HepG2 (cell line): Measurements from ENCODE around the gene TP53BP2. TPM values are rescaled to one million over a fixed set of nuclear protein-coding genes. Genes with fewer than 3 reads are reported as not detected.

Source experiments
- HIVEP1 ChIP-seq: sonication (generic); formaldehyde crosslinking; IDR thresholded peaks from 2 replicates; pipeline ENCODE4 v1.4.0; 2020; ENCODE audit warnings: mild to moderate bottlenecking, missing genetic modification reagents
- RAD21 ChIP-seq: fragments of 450-650 bp; formaldehyde crosslinking; IDR thresholded peaks from 2 replicates; pipeline ENCODE4 v1.5.0; 2020; ENCODE audit warnings: mild to moderate bottlenecking
- RNF219 ChIP-seq: sonication (generic); formaldehyde crosslinking; IDR thresholded peaks from 2 replicates; pipeline ENCODE4 v1.5.0; 2020; ENCODE audit warnings: mild to moderate bottlenecking, missing genetic modification reagents
- SOX6 ChIP-seq, 2 experiments: fragments of 450-650 bp in 1 of 2; sonication (generic) in 1 of 2; formaldehyde crosslinking in 1 of 2; IDR thresholded peaks; 2 replicates each; pipeline versions ENCODE4 v1.4.0 to v1.6.1; 2017 to 2020; ENCODE audit warnings: antibody characterized with exemption in 1 of 2, mild to moderate bottlenecking in 1 of 2, missing genetic modification reagents in 1 of 2
- ZNF557 ChIP-seq: sonication (generic); formaldehyde crosslinking; IDR thresholded peaks from 2 replicates; pipeline ENCODE4 v1.4.0; 2020; ENCODE audit warnings: missing genetic modification reagents
- ZNF75D ChIP-seq: sonication (generic); formaldehyde crosslinking; IDR thresholded peaks from 2 replicates; pipeline ENCODE4 v1.8.1; 2023; ENCODE audit warnings: missing genetic modification reagents, mild to moderate bottlenecking, borderline replicate concordance
- polyA plus RNA-seq, 8 experiments: library from polyadenylated mRNA; depleted of rRNA in 3 of 8; stranded (reverse) in 7 of 8; unstranded in 1 of 8; fragments of >200 nt; fragmentation: Illumina TruSeq in 4 of 8; extraction: Trizol in 4 of 8; gene quantifications; 2 replicates each; pipeline versions ENCODE4 v1.2.1 to v1.2.3, GENCODE V29; 2011 to 2016; ENCODE audit warnings: low read depth in 4 of 8, missing spikeins in 1 of 8, mixed read lengths in 1 of 8; ENCODE audit not compliant: insufficient read depth in 1 of 8
- total RNA-seq, 5 experiments: library from RNA; depleted of rRNA; stranded (reverse); fragments of >200 nt; fragmentation: Illumina TruSeq; extraction: Trizol; gene quantifications; 2 replicates each; pipeline ENCODE4 v1.2.3, GENCODE V29; 2016; ENCODE audit warnings: low read depth in 1 of 5
- TF ChIP-seq, protein P1 (sequence below), 2 experiments: sonication (generic) in 1 of 2; formaldehyde crosslinking in 1 of 2; IDR thresholded peaks; 2 replicates each; pipeline versions ENCODE4 v1.4.0 to v1.6.1; 2018 to 2020; ENCODE audit warnings: missing genetic modification reagents in 2 of 2, borderline replicate concordance in 1 of 2, low read depth in 1 of 2, mild to moderate bottlenecking in 1 of 2, missing biosample characterization in 1 of 2
- TF ChIP-seq, protein P2 (sequence below): sonication (generic); formaldehyde crosslinking; IDR thresholded peaks from 2 replicates; pipeline ENCODE4 v1.4.0; 2020; ENCODE audit warnings: missing genetic modification reagents
- TF ChIP-seq, protein P3 (sequence below): sonication (generic); formaldehyde crosslinking; IDR thresholded peaks from 2 replicates; pipeline ENCODE4 v1.4.0; 2020; ENCODE audit warnings: missing genetic modification reagents, borderline replicate concordance

TP53BP2 gene
- total and polyA plus RNA-seq, 2 of the 13 experiments (the other 11 are each of a cell fraction or from before 2014, with no cell fraction given), result 10.0 to 14.0 TPM

DNA sequence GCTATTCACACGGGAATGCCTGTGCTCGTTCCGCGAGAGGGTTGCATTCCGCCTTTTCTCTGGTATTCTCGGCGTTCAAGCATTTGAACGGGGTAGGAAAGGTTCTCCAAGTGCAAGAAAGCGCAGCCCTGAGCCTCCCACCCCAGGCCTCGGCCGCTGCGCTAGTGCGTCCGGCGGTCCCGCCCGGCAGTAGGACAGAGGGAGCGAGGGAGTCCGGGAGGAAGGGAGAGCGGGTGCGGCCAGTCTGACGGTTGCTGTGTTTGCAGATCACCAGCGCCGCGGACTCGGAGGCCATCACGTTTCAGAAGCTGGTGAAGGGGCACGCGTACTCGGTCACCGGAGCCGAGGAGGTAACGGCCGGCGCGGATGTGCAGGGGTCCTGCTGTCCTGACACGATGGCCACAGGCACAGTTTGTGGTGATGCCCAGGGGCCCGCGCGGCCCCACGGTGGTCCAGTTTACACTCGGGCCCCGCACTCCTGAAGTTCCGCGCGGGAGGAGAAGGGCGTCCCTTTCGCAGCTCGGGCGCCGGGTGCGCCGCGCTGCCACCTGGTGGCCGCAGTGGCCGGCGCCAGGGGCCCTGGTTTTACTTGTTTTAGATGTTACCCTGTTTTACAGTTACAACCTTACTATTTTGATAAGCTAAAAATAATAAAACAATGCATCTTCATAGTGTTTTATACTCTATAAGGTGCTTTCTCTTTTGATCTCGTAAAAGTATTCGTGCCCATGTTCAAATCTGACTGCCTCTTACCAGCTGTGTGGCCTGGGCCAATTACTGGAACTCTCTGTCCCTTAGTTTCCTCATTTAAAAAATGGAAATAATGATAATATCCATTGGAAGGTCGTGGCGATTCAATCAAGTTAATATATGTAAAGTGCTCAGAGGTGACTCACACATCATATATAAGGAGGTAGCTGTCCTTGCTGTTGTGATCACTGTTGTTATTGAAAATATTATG is 96.7 kb downstream of the TP53BP2 start (continued):
- TF ChIP-seq, protein P1, sequence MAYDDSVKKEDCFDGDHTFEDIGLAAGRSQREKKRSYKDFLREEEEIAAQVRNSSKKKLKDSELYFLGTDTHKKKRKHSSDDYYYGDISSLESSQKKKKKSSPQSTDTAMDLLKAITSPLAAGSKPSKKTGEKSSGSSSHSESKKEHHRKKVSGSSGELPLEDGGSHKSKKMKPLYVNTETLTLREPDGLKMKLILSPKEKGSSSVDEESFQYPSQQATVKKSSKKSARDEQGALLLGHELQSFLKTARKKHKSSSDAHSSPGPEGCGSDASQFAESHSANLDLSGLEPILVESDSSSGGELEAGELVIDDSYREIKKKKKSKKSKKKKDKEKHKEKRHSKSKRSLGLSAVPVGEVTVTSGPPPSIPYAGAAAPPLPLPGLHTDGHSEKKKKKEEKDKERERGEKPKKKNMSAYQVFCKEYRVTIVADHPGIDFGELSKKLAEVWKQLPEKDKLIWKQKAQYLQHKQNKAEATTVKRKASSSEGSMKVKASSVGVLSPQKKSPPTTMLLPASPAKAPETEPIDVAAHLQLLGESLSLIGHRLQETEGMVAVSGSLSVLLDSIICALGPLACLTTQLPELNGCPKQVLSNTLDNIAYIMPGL (CRISPR knock-in tag; IDR thresholded peaks at IDR 0.05; ENCODE audit: borderline replicate concordance in 1 of 2, low read depth in 1 of 2), result 0 out of 4 replicates have a peak, but pooled peaks of 1 of the 2 experiments have one; percentile 43
- TF ChIP-seq, protein P2, sequence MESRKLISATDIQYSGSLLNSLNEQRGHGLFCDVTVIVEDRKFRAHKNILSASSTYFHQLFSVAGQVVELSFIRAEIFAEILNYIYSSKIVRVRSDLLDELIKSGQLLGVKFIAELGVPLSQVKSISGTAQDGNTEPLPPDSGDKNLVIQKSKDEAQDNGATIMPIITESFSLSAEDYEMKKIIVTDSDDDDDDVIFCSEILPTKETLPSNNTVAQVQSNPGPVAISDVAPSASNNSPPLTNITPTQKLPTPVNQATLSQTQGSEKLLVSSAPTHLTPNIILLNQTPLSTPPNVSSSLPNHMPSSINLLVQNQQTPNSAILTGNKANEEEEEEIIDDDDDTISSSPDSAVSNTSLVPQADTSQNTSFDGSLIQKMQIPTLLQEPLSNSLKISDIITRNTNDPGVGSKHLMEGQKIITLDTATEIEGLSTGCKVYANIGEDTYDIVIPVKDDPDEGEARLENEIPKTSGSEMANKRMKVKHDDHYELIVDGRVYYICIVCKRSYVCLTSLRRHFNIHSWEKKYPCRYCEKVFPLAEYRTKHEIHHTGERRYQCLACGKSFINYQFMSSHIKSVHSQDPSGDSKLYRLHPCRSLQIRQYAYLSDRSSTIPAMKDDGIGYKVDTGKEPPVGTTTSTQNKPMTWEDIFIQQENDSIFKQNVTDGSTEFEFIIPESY (CRISPR knock-in tag), result 0 out of 2 replicates have a peak, but pooled peaks have one; percentile 35
- TF ChIP-seq RAD21 (CRISPR knock-in tag), result peak; percentile 79
- TF ChIP-seq, protein P3, sequence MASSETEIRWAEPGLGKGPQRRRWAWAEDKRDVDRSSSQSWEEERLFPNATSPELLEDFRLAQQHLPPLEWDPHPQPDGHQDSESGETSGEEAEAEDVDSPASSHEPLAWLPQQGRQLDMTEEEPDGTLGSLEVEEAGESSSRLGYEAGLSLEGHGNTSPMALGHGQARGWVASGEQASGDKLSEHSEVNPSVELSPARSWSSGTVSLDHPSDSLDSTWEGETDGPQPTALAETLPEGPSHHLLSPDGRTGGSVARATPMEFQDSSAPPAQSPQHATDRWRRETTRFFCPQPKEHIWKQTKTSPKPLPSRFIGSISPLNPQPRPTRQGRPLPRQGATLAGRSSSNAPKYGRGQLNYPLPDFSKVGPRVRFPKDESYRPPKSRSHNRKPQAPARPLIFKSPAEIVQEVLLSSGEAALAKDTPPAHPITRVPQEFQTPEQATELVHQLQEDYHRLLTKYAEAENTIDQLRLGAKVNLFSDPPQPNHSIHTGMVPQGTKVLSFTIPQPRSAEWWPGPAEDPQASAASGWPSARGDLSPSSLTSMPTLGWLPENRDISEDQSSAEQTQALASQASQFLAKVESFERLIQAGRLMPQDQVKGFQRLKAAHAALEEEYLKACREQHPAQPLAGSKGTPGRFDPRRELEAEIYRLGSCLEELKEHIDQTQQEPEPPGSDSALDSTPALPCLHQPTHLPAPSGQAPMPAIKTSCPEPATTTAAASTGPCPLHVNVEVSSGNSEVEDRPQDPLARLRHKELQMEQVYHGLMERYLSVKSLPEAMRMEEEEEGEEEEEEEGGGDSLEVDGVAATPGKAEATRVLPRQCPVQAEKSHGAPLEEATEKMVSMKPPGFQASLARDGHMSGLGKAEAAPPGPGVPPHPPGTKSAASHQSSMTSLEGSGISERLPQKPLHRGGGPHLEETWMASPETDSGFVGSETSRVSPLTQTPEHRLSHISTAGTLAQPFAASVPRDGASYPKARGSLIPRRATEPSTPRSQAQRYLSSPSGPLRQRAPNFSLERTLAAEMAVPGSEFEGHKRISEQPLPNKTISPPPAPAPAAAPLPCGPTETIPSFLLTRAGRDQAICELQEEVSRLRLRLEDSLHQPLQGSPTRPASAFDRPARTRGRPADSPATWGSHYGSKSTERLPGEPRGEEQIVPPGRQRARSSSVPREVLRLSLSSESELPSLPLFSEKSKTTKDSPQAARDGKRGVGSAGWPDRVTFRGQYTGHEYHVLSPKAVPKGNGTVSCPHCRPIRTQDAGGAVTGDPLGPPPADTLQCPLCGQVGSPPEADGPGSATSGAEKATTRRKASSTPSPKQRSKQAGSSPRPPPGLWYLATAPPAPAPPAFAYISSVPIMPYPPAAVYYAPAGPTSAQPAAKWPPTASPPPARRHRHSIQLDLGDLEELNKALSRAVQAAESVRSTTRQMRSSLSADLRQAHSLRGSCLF (CRISPR knock-in tag), result no peak
- TF ChIP-seq SOX6 (IDR thresholded peaks at IDR 0.05), result no peak
- TF ChIP-seq SOX6 (CRISPR knock-in tag; IDR thresholded peaks at IDR 0.05), result 0 out of 2 replicates have a peak, but pooled peaks have one; percentile 22
- no peak for TF ChIP-seq HIVEP1 (CRISPR knock-in tag)
- TF ChIP-seq ZNF75D (CRISPR knock-in tag), result no peak
- TF ChIP-seq RNF219, result no peak
- no peak for TF ChIP-seq ZNF557 (CRISPR knock-in tag)
